ENCODE data around the gene AGXT.
"Not testable (repeated sequence)": the region's sequence is repeated elsewhere in the genome, so short reads cannot be mapped to it uniquely, and the experiment has no call there.

The AGXT gene

GRCh38 chr2:240840435-240841060 is 28.1 kb upstream of the AGXT start:
- DNase-seq: peak in 1 of 2 donors; percentile 18

- not testable (repeated sequence) for DNase-seq
Measured at GRCh38 chr2:240846309-240846708, 22.3 kb upstream of the AGXT start.

GRCh38 chr2:240846873-240847595 is 21.6 kb upstream of the AGXT start:
- DNase-seq: no peak

- DNase-seq: no peak
Measured at GRCh38 chr2:240847817-240848216, 20.8 kb upstream of the AGXT start.

GRCh38 chr2:240848900-240849680 is 19.5 kb upstream of the AGXT start:
- DNase-seq: no peak

- DNase-seq: no peak
Measured at GRCh38 chr2:240850026-240850425, 18.6 kb upstream of the AGXT start.

- no peak for DNase-seq
Measured at GRCh38 chr2:240850756-240851077, 17.9 kb upstream of the AGXT start.

GRCh38 chr2:240851078-240851991 is 17.3 kb upstream of the AGXT start:
- DNase-seq: peak; percentile 75 to 88

- DNase-seq: no peak
Measured at GRCh38 chr2:240852671-240853314, 15.8 kb upstream of the AGXT start.

- no peak for DNase-seq
Measured at GRCh38 chr2:240855670-240856069, 13.0 kb upstream of the AGXT start.

- DNase-seq: no peak
Measured at GRCh38 chr2:240856151-240856980, 12.3 kb upstream of the AGXT start.

GRCh38 chr2:240857039-240858008 is 11.3 kb upstream of the AGXT start:
- no peak for DNase-seq

- no peak for DNase-seq
Measured at GRCh38 chr2:240858321-240858720, 10.3 kb upstream of the AGXT start.

GRCh38 chr2:240858871-240859270 is 9.8 kb upstream of the AGXT start:
- no peak for DNase-seq

GRCh38 chr2:240861547-240861946 is 7.1 kb upstream of the AGXT start:
- DNase-seq: no peak

GRCh38 chr2:240864475-240864874 is 4.1 kb upstream of the AGXT start:
- no peak for DNase-seq

GRCh38 chr2:240865391-240865790 is 3.2 kb upstream of the AGXT start:
- no peak for DNase-seq

- no peak for DNase-seq
Measured at GRCh38 chr2:240869109-240869955, 708 bp downstream of the AGXT start.

Data from activated CD4-positive, alpha-beta T cell treated with anti-CD3 and anti-CD28 coated beads for 4 hours (primary cell).